Thymus (tissue), 11 donors: ENCODE results near the gene VMP1. TPM values are rescaled to one million over a fixed set of nuclear protein-coding genes. Genes with fewer than 3 reads are reported as not detected.
"Not testable (repeated sequence)": the region's sequence is repeated elsewhere in the genome, so short reads cannot be mapped to it uniquely, and the experiment has no call there.

ENCODE experiments used
- DNase-seq, 9 donors: peaks; one replicate each; pipeline ENCODE4 v3.0.0-alpha.2; 2013; ENCODE audit warnings: low spot score in 9 of 9, low read depth in 6 of 9, missing footprints in 1 of 9
- H3K27ac ChIP-seq, 2 donors: one replicate each; pipeline ENCODE4 v1.5.1; 2013; ENCODE audit warnings: control low read depth in 1 of 2, low read depth in 1 of 2, low read length in 1 of 2, mild to moderate bottlenecking in 1 of 2, moderate library complexity in 1 of 2
- H3K27me3 ChIP-seq, 2 donors: one replicate each; pipeline ENCODE4 v1.5.1; 2013; ENCODE audit warnings: low read length in 1 of 2; ENCODE audit not compliant: control insufficient read depth in 2 of 2, insufficient read depth in 1 of 2
- H3K36me3 ChIP-seq, 2 donors: one replicate each; pipeline ENCODE4 v1.5.1; 2013; ENCODE audit warnings: low read length in 1 of 2, mild to moderate bottlenecking in 1 of 2, moderate library complexity in 1 of 2; ENCODE audit not compliant: control insufficient read depth in 2 of 2, insufficient read depth in 2 of 2
- H3K4me1 ChIP-seq, 2 donors: one replicate each; pipeline ENCODE4 v1.5.1; 2013; ENCODE audit warnings: low read length in 2 of 2; ENCODE audit not compliant: control insufficient read depth in 2 of 2, insufficient read depth in 2 of 2
- H3K4me3 ChIP-seq, 2 donors: one replicate each; pipeline ENCODE4 v1.5.1; 2013; ENCODE audit warnings: low read length in 2 of 2, control low read depth in 1 of 2, mild to moderate bottlenecking in 1 of 2
- H3K9me3 ChIP-seq, 2 donors: one replicate each; pipeline ENCODE4 v1.5.1; 2013; ENCODE audit warnings: low read length in 1 of 2, mild to moderate bottlenecking in 1 of 2; ENCODE audit not compliant: control insufficient read depth in 2 of 2, insufficient read depth in 1 of 2
- WGBS: extraction: QIAGEN DNeasy Blood & Tissue Kit; methylation state at CpG from one replicate; pipeline ENCODE4 v1.1.7; 2013; 5-methylcytosine and 5-hydroxymethylcytosine counted together
- polyA plus RNA-seq: library from polyadenylated mRNA; stranded (reverse); fragments of 200-250 nt; gene quantifications from one replicate; pipeline ENCODE4 v1.2.3, GENCODE V29; 2013
- total RNA-seq: library from RNA; stranded (reverse); fragments of 120-200 nt; gene quantifications from one replicate; pipeline ENCODE4 v1.2.4, GENCODE V29; 2013
- donor health status: healthy.

Gene VMP1
- total and polyA plus RNA-seq, 2 donors = 72.3 to 202 TPM

DNA sequence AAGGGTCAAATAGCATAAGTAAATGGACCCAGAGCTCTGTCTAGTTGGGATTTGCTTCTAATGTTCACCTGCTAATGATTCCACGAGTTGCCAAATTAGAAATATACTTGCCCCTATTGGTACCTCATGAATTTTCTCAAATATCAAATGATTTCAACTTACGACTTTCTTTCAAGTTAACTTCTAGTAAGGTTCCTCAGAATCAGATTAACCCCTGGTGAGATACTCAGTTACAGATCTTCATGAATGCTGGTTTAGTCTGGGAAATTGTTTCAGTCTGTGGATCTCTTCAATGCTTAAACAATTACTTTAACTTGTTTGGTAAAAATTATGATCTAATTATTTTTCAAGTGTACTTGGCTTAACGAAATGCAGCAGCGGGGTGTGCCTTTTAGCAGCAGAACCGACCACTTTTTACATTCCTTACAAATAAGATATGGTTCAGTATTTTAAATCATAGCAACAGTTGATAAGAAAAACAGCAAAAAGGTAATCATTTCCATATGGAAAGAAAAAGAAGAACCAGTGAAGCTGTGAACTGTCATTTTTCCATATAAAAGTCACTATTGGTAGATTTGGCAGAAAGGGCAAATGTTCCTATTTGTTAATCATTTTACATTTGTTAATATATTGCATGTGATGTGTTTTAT, 150.8 kb downstream of the VMP1 start:
- DNase-seq = no peak
- H3K27ac ChIP-seq = no peak overlapping the region
- peaks cover 12 to 15% of the 10 kb centered on the region in 2 donors for H3K36me3 ChIP-seq
- no peaks in the 10 kb centered on the region for H3K9me3 ChIP-seq
- WGBS = 97% methylated on average over 5 of the region's 5 CpGs
- peaks cover 0 to under 1% of the 10 kb centered on the region in 2 donors for H3K4me1 ChIP-seq
- H3K4me3 ChIP-seq = no peak overlapping the region
- no peaks in the 10 kb centered on the region for H3K27me3 ChIP-seq

DNA sequence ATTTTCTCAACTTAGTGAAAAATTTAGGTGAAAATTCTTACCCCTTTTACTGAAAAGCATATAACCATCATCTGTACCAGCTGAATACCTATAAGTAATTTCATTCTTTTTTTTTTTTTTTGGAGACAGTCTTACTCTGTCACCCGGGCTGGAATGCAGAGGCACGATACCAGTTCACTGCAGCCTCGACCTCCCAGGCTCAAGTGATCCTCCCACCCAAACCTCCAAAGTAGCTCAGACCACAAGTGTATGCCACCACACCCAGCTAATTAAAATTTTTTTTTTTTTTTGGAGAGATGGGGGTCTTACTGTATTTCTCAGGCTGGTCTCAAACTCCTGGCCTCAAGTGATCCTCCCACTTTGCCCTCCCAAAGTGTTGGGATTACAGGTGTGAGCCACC, 151.5 kb downstream of the VMP1 start:
- Histone ChIP-seq H3K9me3 (no peaks in the 10 kb centered on the region), H3K4me3 (no peak overlapping the region), H3K4me1 (no peaks in the 10 kb centered on the region), H3K27ac (no peak overlapping the region), H3K27me3 (no peaks in the 10 kb centered on the region), H3K36me3 (peaks cover 12 to 15% of the 10 kb centered on the region in 2 donors)
- no peak for DNase-seq
- 97% methylated on average over 3 of the region's 3 CpGs for WGBS

DNA sequence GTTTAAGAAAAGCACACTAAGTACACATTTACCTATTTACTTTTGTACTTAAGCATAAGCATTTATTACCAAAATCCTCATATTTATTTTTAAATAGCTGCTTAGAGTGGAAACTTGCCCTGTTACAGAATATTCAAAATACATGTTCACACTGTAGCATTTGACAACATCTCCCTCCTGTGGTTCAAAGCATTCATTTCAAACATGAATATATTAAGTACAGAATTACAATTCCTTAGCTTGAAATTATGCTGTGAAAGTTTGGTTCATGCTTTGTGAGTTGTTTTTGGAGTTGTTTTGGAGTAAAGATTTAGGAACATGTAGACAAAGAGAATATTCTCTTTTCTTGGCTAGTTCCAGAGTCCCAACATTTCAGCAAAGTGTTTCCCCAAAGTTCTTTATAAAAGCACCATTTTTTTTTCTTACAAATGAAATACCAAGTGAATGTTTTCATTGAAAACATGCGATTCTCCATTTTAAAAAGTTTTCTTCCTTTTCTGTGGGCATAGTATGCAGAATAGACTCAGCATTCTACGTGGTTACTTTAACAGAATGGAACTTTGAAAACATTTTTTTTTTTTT, 152.1 kb downstream of the VMP1 start:
- no peak overlapping the region for H3K27ac ChIP-seq
- no peaks in the 10 kb centered on the region for H3K27me3 ChIP-seq
- no peak for DNase-seq
- H3K4me3 ChIP-seq = no peak overlapping the region
- WGBS = 97% methylated on average over 2 of the region's 2 CpGs
- peaks cover 12 to 17% of the 10 kb centered on the region in 2 donors for H3K36me3 ChIP-seq
- no peaks in the 10 kb centered on the region for H3K9me3 ChIP-seq
- no peaks in the 10 kb centered on the region for H3K4me1 ChIP-seq

DNA sequence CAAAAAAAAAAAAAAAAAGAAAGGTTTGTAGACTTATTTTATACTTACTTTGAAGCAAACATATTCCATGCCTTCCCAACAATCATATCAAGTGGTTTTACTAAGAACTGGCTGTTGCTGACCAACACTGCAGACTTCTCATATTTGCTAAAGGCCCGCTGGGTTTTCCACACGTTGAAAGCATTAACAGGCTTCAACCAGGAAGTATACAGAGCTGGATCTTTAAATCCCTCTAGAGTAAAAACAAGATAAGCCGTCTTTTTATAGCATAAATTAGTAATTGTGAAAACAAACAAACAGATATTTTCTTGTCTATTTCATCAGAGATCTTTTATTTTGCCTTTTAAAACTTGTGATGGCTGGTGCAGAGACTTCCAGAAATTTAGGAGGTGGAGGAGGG, 156.2 kb downstream of the VMP1 start:
- Histone ChIP-seq H3K9me3 (no peaks in the 10 kb centered on the region), H3K4me3 (no peak overlapping the region), H3K27ac (no peak overlapping the region), H3K27me3 (no peaks in the 10 kb centered on the region), H3K4me1 (no peaks in the 10 kb centered on the region), H3K36me3 (peaks cover 12 to 22% of the 10 kb centered on the region in 2 donors)
- WGBS = 99% methylated on average over 3 of the region's 3 CpGs
- no peak for DNase-seq

DNA sequence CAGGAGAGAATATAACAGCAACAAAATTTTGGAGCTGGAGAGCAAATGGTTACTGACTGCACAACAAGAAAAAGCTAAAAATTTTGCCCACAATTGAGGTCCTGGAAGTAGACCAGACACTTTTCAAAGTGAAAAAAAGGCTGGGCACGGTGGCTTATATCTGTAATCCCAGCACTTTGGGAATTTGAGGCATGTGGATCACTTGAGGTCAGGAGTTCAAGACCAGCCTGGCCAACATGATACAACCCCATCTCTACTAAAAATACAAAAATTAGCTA, 162.4 kb downstream of the VMP1 start:
- H3K27ac ChIP-seq = no peak overlapping the region
- no peak overlapping the region for H3K4me3 ChIP-seq
- H3K9me3 ChIP-seq = no peaks in the 10 kb centered on the region
- peaks cover 4 to 16% of the 10 kb centered on the region in 2 donors for H3K36me3 ChIP-seq
- no peaks in the 10 kb centered on the region for H3K27me3 ChIP-seq
- H3K4me1 ChIP-seq = no peaks in the 10 kb centered on the region
- DNase-seq = no peak
- WGBS = 65% methylated on average over 1 of the region's 1 CpG

DNA sequence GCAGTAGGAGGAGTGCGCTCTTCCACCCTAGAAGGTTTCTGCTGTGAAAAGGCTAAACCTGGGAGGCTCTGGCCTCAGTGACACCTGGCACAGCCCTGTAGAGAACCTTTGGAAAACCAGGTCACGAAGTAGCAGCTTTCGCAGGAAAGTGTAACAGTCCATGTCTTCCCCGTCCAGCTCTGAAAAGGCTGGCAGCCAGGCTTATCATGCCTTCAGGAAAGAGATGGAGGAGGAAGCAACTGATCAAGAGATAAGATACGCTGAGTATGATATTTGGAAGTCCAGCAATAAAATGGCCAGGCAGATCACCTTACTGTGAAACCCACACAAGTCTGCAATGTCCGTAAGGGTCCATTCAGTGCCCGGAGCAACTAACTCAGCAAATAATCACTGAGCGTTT, 163.0 kb downstream of the VMP1 start:
- WGBS = 97% methylated on average over 8 of the region's 8 CpGs

DNA sequence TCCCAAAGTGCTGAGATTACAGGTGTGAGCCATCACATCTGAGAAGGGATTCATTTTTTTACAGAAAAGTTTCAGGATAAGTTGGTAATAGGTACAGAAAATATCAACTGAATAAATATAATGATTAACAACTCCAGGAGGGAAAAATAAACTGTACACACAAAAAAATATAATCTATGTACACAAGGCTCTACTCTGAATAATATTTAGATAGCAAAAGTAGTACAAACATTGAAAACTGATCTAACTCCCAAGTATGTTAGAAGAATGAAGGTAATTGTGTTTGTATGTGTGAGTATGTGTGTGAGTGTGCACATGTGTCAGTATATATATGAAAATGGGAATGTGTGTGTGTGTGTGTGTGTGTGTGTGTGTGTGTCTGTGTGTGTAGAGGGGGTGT, 164.9 kb downstream of the VMP1 start:
- Histone ChIP-seq H3K27me3 (no peaks in the 10 kb centered on the region), H3K4me3 (no peak overlapping the region), H3K36me3 (peaks cover 20 to 24% of the 10 kb centered on the region in 2 donors), H3K4me1 (no peaks in the 10 kb centered on the region), H3K27ac (no peak overlapping the region), H3K9me3 (no peaks in the 10 kb centered on the region)
- DNase-seq = no peak

More for the DNA sequence above, 163.0 kb downstream of the VMP1 start:
- no peak overlapping the region for H3K27ac ChIP-seq
- H3K27me3 ChIP-seq = no peaks in the 10 kb centered on the region
- H3K36me3 ChIP-seq = peaks cover 10 to 19% of the 10 kb centered on the region in 2 donors
- no peaks in the 10 kb centered on the region for H3K9me3 ChIP-seq
- no peak for DNase-seq
- no peak overlapping the region for H3K4me3 ChIP-seq
- no peaks in the 10 kb centered on the region for H3K4me1 ChIP-seq

DNA sequence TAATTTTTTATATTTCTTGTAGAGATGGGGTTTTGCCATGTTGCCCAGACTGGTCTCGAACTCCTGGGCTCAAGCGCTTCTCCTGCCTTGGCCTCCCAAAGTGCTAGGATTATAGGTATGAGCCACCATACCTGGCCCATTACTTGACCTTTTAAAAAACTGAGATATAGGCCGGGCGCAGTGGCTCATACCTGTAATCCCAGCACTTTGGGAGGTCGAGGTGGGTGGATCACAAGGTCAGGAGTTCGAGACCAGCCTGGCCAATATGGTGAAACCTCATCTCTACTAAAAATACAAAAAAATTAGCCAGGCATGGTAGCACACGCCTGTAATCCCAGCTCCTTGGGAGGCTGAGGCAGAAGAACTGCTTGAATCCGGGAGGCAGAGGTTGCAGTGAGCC, 166.0 kb downstream of the VMP1 start:
- not testable (repeated sequence) for H3K27me3 ChIP-seq, H3K4me3 ChIP-seq, DNase-seq, H3K9me3 ChIP-seq, H3K4me1 ChIP-seq, H3K27ac ChIP-seq
- peaks cover 23 to 32% of the 10 kb centered on the region in 2 donors for H3K36me3 ChIP-seq
- WGBS = 99% methylated on average over 8 of the region's 8 CpGs

DNA sequence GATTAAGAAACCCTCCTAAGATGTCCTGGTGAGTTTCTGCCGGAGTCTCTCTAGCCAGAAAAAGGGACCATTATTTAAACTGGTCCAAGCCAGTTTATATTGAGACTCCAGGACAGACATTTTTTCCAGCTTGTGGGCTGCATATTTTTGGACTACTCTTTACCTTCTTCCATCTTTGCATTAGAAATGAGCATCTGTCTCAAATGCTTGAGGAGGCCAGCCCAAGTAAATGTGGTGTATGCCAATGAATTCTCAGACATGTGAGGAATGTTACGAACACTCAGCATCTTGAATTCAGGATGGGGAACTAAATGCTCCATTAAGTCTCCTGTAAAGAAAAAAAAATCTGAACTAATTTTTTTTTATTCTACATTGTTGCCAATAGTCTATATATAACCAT, 166.9 kb downstream of the VMP1 start:
- 97% methylated on average over 2 of the region's 2 CpGs for WGBS
- DNase-seq = no peak
- Histone ChIP-seq H3K27me3 (no peaks in the 10 kb centered on the region), H3K4me1 (no peaks in the 10 kb centered on the region), H3K9me3 (no peaks in the 10 kb centered on the region), H3K27ac (no peak overlapping the region), H3K4me3 (no peak overlapping the region), H3K36me3 (peaks cover 24 to 36% of the 10 kb centered on the region in 2 donors)
